ENCODE measurements around the gene SLC6A3.
A peak's percentile ranks its signal among the peaks of the same experiment; 100 is the strongest.
"Not testable (repeated sequence)": the region's sequence is repeated elsewhere in the genome, so short reads cannot be mapped to it uniquely, and the experiment has no call there.

The SLC6A3 gene

GRCh38 chr5:1476967-1477310 is 31.7 kb upstream of the SLC6A3 start:
- intact Hi-C loops (cut with DNase I; ENCODE audit: low total_unique reads), result no loop called here
- Histone ChIP-seq H3K36me3 (peaks cover 30 to 70% (median 53%) of the 10 kb centered on the region in 3 donors), H3K27me3 (no peaks in the 10 kb centered on the region), H3K9me3 (no peaks in the 10 kb centered on the region), H3K27ac (no peak overlapping the region), H3K4me3 (no peak overlapping the region), H3K4me1 (peaks cover 0 to 4% (median 0%) of the 10 kb centered on the region in 4 donors)
- no peak for DNase-seq
- TF ChIP-seq CTCF (IDR thresholded peaks at IDR 0.05), result no peak

- intact Hi-C loops (cut with DNase I; ENCODE audit: low total_unique reads), result no loop called here
- Histone ChIP-seq H3K27ac (no peak overlapping the region), H3K36me3 (peaks cover 30 to 75% (median 52%) of the 10 kb centered on the region in 3 donors), H3K4me1 (peaks cover 0 to 4% (median 0%) of the 10 kb centered on the region in 4 donors), H3K4me3 (no peak overlapping the region), H3K9me3 (no peaks in the 10 kb centered on the region), H3K27me3 (no peaks in the 10 kb centered on the region)
- peak; percentile 20 to 64 for DNase-seq
- no peak for TF ChIP-seq CTCF (IDR thresholded peaks at IDR 0.05)
These were observed 31.1 kb upstream of the SLC6A3 start for GRCh38 chr5:1476181-1476966.

- H3K36me3 ChIP-seq, result peaks cover 30 to 83% (median 57%) of the 10 kb centered on the region in 3 donors
- H3K4me1 ChIP-seq; H3K27ac ChIP-seq; H3K9me3 ChIP-seq; intact Hi-C loops (cut with DNase I; ENCODE audit: low total_unique reads); H3K27me3 ChIP-seq; H3K4me3 ChIP-seq: not testable (repeated sequence)
- DNase-seq, result peak in 1 of 2 donors; percentile 62
These were observed 30.3 kb upstream of the SLC6A3 start for GRCh38 chr5:1475544-1475900.

GRCh38 chr5:1474866-1475543 is 29.8 kb upstream of the SLC6A3 start:
- no peak overlapping the region for H3K4me3 ChIP-seq
- H3K9me3 ChIP-seq, result no peaks in the 10 kb centered on the region
- DNase-seq, result peak in 1 of 2 donors; percentile 18
- H3K27me3 ChIP-seq, result no peaks in the 10 kb centered on the region
- H3K4me1 ChIP-seq, result peaks cover 0 to 4% (median 0%) of the 10 kb centered on the region in 4 donors
- intact Hi-C loops (cut with DNase I; ENCODE audit: low total_unique reads), result no loop called here
- H3K36me3 ChIP-seq, result peaks cover 30 to 88% (median 59%) of the 10 kb centered on the region in 3 donors
- no peak overlapping the region for H3K27ac ChIP-seq
- TF ChIP-seq CTCF (IDR thresholded peaks at IDR 0.05), result no peak

GRCh38 chr5:1474183-1474839 is 29.1 kb upstream of the SLC6A3 start:
- Histone ChIP-seq H3K27me3 (no peaks in the 10 kb centered on the region), H3K27ac (no peak overlapping the region), H3K4me3 (no peak overlapping the region), H3K4me1 (no peaks in the 10 kb centered on the region), H3K9me3 (no peaks in the 10 kb centered on the region), H3K36me3 (peaks cover 30 to 90% (median 59%) of the 10 kb centered on the region in 3 donors)
- no peak for TF ChIP-seq CTCF (IDR thresholded peaks at IDR 0.05)
- intact Hi-C loops (cut with DNase I; ENCODE audit: low total_unique reads), result no loop called here
- peak in 1 of 2 donors; percentile 14 for DNase-seq

- DNase-seq, result no peak
- Histone ChIP-seq H3K9me3 (no peaks in the 10 kb centered on the region), H3K36me3 (peaks cover 28 to 84% (median 62%) of the 10 kb centered on the region in 3 donors), H3K4me3 (no peak overlapping the region), H3K27me3 (no peaks in the 10 kb centered on the region), H3K4me1 (no peaks in the 10 kb centered on the region), H3K27ac (no peak overlapping the region)
- TF ChIP-seq CTCF (IDR thresholded peaks at IDR 0.05), result no peak
- intact Hi-C loops (cut with DNase I; ENCODE audit: low total_unique reads), result no loop called here
These were observed 28.5 kb upstream of the SLC6A3 start for GRCh38 chr5:1473746-1474145.

All from tibial artery (tissue), 4 donors.